Right lobe of liver (tissue), 6 donors: Measurements from ENCODE around the gene PRR19. TPM values are rescaled to one million over a fixed set of nuclear protein-coding genes. Genes with fewer than 3 reads are reported as not detected.
A peak's percentile ranks its signal among the peaks of the same experiment; 100 is the strongest.

Experiments
- ATAC-seq, 4 donors: fragments of 200-7000 bp; cut with Tn5 transposase; one replicate each; pipeline ENCODE4 v1.9.1; 2020; ENCODE audit warnings: mild to moderate bottlenecking in 4 of 4, moderate library complexity in 4 of 4
- DNase-seq, 3 donors: peaks; one replicate each; pipeline ENCODE4 v3.0.0-alpha.2; 2020
- H3K27ac ChIP-seq, 3 donors: fragments of 200-600 bp; one replicate each; pipeline ENCODE4 v1.8.0; 2022
- H3K27me3 ChIP-seq, 2 donors: fragments of 200-600 bp; one replicate each; pipeline ENCODE4 v1.8.0; 2022
- H3K36me3 ChIP-seq, 4 donors: fragments of 200-600 bp; sonication (generic) in 1 of 4; one replicate each; pipeline versions ENCODE4 v1.5.1 to v1.8.0; 2017 to 2022; ENCODE audit warnings: control low read depth in 1 of 4
- H3K4me1 ChIP-seq, 4 donors: fragments of 200-600 bp; sonication (generic) in 1 of 4; one replicate each; pipeline versions ENCODE4 v1.5.1 to v1.8.0; 2017 to 2022; ENCODE audit warnings: control low read depth in 1 of 4
- H3K4me3 ChIP-seq, 3 donors: fragments of 200-600 bp; one replicate each; pipeline ENCODE4 v1.8.0; 2022
- H3K9me3 ChIP-seq, 4 donors: fragments of 200-600 bp; sonication (generic) in 1 of 4; one replicate each; pipeline versions ENCODE4 v1.5.1 to v1.8.0; 2017 to 2022; ENCODE audit warnings: control low read depth in 1 of 4
- POLR2A ChIP-seq: fragments of 450-650 bp; IDR thresholded peaks from one replicate; pipeline ENCODE4 v1.6.1; 2017; ENCODE audit warnings: antibody characterized with exemption, mild to moderate bottlenecking
- WGBS: methylation state at CpG from one replicate; pipeline ENCODE4 v1.1.6; 2018; ENCODE audit warnings: low coverage, low lambda C conversion rate; ENCODE audit not compliant: insufficient coverage; ENCODE audit errors: missing lambda C conversion rate; 5-methylcytosine and 5-hydroxymethylcytosine counted together
- intact Hi-C, 2 donors: fragments of 100-400 bp; cut with DNase I; formaldehyde crosslinking; loops; one replicate each; pipeline versions ENCODE4 v1.11.2 to v1.14.1; 2022
- long read RNA-seq: library from polyadenylated mRNA; unstranded; transcript quantifications from one replicate; pipeline ENCODE4 v2.0.0, GENCODE V29; 2019
- total RNA-seq, 6 experiments: library from RNA; depleted of rRNA in 2 of 6; stranded (reverse); fragments of >200 nt in 2 of 6; fragmentation: NEBNext Ultra II Directional in 3 of 6; extraction: Animal tissue kit (Norgen Biotek cat#: 25700) in 3 of 6; gene quantifications; one replicate each; pipeline versions ENCODE4 v1.1.0 to v1.2.4, GENCODE V29; 2016 to 2023
- TF ChIP-seq, protein P1 (sequence below), 4 donors: fragments of 200-600 bp in 3 of 4; fragments of 450-650 bp in 1 of 4; IDR thresholded peaks; one replicate each; pipeline versions ENCODE4 v1.5.1 to v1.8.0; 2016 to 2022; ENCODE audit warnings: antibody characterized with exemption in 4 of 4, mild to moderate bottlenecking in 2 of 4
- donor health status: DM: no; HTN: yes; CAD: no.
- donor health status: DM: no; HTN: no; CAD: no.
- donor health status: DM: no; HTN: no; CAD: no.
- donor health status: DM: no; HTN: yes; CAD: no.
- donor health status: DM: no; HTN: yes; CAD: no.

Gene PRR19, protein sequence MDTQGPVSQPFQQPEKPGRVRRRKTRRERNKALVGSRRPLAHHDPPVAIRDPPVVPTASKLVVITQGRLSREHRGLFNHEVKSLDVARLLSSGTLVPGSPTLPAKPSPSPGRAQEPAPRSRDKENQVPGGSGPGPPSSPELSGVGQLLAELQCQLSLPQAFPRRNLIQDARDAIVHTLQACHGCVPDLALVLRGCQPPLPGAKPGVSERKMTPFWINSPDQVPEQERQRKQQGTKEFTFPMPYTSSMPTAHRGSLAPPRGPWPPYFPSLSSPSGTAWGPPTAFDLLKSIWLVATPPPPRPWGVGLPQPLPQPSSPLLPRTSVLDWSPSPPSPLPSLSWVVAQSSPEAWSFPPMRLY
- total RNA-seq, result under 1 TPM; 0.18 to 0.74 (median 0.21) TPM
- long read RNA-seq, result 0 reads

- Histone ChIP-seq H3K27ac (no peak within 1 kb of the TSS), H3K9me3 (no peaks in the 10 kb centered on the region), H3K27me3 (no peaks in the 10 kb centered on the region), H3K4me3 (peak within 1 kb of the TSS; percentile 44 to 53 (median 52)), H3K4me1 (peaks cover 0 to 9% (median 0%) of the 10 kb centered on the region in 4 donors), H3K36me3 (no peaks in the 10 kb centered on the region)
- intact Hi-C loops, result no loop called here
- peak in 3 of 4 donors; percentile 1 to 4 (median 4) for ATAC-seq
- peak in 1 of 3 donors; percentile 40 for DNase-seq
- WGBS, result 14% methylated on average over 16 of the region's 21 CpGs
- TF ChIP-seq POLR2A, result no peak
- TF ChIP-seq, protein P1, sequence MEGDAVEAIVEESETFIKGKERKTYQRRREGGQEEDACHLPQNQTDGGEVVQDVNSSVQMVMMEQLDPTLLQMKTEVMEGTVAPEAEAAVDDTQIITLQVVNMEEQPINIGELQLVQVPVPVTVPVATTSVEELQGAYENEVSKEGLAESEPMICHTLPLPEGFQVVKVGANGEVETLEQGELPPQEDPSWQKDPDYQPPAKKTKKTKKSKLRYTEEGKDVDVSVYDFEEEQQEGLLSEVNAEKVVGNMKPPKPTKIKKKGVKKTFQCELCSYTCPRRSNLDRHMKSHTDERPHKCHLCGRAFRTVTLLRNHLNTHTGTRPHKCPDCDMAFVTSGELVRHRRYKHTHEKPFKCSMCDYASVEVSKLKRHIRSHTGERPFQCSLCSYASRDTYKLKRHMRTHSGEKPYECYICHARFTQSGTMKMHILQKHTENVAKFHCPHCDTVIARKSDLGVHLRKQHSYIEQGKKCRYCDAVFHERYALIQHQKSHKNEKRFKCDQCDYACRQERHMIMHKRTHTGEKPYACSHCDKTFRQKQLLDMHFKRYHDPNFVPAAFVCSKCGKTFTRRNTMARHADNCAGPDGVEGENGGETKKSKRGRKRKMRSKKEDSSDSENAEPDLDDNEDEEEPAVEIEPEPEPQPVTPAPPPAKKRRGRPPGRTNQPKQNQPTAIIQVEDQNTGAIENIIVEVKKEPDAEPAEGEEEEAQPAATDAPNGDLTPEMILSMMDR (IDR thresholded peaks at IDR 0.05), result no peak
Observed at GRCh38 chr19:42301646-42302203, at the start of gene PRR19. TSS of gene PRR19 (plus strand) at chr19:42302132. CDS start at chr19:42309585, 7,453 bp downstream.

GRCh38 chr19:42252365-42253244, 49.3 kb upstream of the PRR19 start:
- DNase-seq (peak in 2 of 3 donors; percentile 30 to 56), ATAC-seq (no peak)
- Histone ChIP-seq H3K4me1 (peaks cover 0 to 26% (median 5%) of the 10 kb centered on the region in 4 donors), H3K27ac (peak overlapping the region; percentile 97 to 99 (median 99)), H3K4me3 (peak overlapping the region; percentile 86 to 99 (median 98)), H3K36me3 (peaks cover 0 to 16% (median 5%) of the 10 kb centered on the region in 4 donors), H3K9me3 (no peaks in the 10 kb centered on the region), H3K27me3 (no peaks in the 10 kb centered on the region)
- intact Hi-C loops, result loop anchor here in 1 of 2 donors (5.0 kb wide), 1 partner anchor 35 kb away; no protein-coding TSS in a partner anchor
- TF ChIP-seq, protein P1 (IDR thresholded peaks at IDR 0.05), result no peak
- TF ChIP-seq POLR2A, result no peak
- WGBS, result 9% methylated on average over 26 of the region's 27 CpGs

DNA sequence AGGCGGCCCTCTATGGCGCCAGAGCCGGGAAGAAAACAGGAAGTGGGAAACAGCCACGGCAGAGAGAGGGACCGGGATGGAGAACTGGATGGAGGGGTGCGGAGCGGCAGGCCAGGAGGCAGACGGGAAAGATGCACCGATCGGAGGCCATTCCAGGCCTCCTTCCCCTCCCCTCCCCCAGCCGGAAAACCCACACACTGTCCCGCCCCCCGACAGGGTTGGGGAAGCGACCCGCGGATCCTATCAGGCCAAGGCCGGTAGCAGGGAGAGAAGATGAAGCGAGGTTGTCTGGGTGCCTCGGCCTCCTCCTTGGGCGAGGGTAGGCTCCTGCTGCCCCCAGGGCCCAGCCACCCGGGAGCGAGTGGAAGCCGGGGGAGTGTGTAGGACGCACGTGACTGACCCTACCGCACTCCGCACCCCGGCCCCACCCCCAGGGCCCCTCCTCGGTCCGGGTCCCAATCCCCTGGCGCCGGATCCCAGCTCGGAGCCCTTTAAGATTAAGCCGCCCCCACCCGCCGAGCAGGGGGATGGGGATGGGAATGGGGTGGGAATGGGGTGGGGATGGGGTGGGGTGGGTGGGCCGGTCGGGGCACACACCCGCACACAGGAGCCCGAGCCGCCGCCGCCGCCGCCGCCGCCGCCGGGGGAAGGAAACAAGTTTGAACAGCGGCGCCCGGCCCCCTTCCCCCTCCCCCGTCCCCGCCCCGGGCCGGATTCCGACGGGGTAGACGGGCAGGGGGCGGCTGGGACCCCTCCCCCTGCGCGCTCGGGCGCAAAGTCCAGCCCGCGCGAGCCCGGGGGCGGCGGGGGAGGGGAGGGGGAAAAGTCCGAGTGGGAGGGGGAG, 48.5 kb upstream of the PRR19 start:
- Histone ChIP-seq H3K27ac (peak overlapping the region; percentile 97 to 99 (median 99)), H3K36me3 (peaks cover 0 to 14% (median 4%) of the 10 kb centered on the region in 4 donors), H3K27me3 (no peaks in the 10 kb centered on the region), H3K9me3 (no peaks in the 10 kb centered on the region), H3K4me1 (peaks cover 0 to 26% (median 5%) of the 10 kb centered on the region in 4 donors), H3K4me3 (peak overlapping the region; percentile 86 to 99 (median 98))
- 0% methylated on average over 6 of the region's 71 CpGs for WGBS
- DNase-seq (peak; percentile 69 to 77 (median 71)), ATAC-seq (peak; percentile 7 to 26 (median 19))
- intact Hi-C loops, result loop anchor here in 1 of 2 donors (5.0 kb wide), 1 partner anchor 34 kb away; no protein-coding TSS in a partner anchor
- no peak for TF ChIP-seq POLR2A
- TF ChIP-seq, protein P1 (IDR thresholded peaks at IDR 0.05), result no peak
